ENCODE measurements around the gene SGK1.
"Not testable (repeated sequence)": the region's sequence is repeated elsewhere in the genome, so short reads cannot be mapped to it uniquely, and the experiment has no call there.

Gene SGK1

GRCh38 chr6:134249759-134250602 lies 67.9 kb downstream of the SGK1 start:
- no peak for DNase-seq

GRCh38 chr6:134249239-134249758 lies 68.6 kb downstream of the SGK1 start:
- DNase-seq = no peak

DNA sequence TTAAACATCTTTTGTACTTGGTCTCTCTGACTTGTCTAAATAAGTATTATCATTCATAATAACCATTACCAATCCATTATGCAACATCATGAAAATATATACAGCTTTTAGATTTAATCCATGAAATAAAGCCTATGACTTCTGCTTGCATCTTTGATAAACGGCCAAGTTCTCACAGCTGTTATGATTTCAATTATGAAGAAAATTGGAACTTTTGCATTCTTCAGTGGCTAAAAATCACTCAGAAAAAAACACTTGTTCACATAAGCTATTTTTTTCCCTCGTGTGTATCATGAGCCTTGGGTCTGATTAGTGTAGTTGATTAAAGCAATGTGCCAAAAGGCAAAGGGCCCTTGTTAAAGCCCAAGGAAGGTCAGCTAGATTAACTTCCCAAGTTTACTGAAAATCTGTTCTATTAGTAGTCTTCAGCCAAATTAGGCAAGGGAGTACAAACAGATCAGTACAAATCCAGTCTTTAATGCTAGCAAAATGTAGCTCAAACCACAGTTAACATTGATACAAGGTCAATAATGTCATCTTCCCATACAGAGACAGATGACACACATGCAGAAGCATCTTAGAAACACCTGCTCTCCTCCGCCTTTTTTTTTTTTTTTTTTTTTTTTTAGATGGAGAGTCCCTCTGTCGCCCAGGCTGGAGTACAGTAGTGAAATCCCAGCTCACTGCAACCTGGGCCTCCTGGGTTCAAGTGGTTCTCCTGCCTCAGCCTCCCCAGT lies 69.9 kb downstream of the SGK1 start:
- no peak for DNase-seq

DNA sequence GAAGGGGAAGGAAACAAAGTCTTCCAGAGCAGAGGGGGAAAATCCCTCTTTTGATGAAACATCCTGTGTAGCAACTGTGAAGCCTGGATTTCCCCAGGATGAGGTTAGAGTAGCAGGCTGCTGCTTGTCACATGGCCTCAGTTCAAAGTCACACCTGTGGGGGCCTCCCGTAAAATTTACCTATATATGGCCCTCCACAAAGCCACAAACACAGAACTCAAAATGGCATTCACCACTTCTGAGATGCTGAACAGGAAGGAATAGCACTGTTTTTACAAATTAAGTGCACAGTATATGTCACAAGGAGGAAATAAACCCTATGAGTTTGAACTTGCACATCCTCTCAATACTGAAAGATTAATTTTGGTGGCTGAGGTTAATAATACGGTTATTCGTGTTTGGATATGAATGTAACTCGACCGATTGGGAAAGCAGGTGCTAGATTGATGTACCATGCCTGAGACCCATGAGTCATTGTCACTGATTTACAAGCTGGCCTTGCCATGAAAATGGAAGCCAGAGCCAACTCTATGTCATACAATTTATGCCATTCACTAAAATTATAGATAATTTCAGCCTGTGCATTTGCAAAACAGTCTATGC lies 70.6 kb downstream of the SGK1 start:
- DNase-seq = no peak

DNA sequence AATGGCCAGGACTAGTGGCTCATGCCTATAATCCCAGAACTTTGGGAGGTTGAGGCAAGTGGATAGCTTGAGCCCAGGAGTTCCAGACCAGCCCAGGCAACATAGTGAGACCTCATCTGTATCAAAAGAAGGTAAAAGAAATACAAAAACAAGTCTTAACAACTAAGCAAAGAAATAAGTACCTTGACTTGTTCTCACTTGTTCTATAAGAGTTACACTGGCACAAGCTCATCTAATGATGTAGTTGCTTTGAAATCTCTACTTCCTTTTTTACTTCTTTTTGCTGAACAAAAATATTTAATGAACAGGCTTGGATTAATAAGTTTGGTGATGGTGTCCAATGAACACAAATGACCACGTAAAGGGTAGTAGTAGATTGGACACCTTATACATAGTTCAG lies 72.2 kb downstream of the SGK1 start:
- no peak for DNase-seq

- DNase-seq = no peak
Observed at GRCh38 chr6:134245041-134245440, 72.9 kb downstream of the SGK1 start.

GRCh38 chr6:134240665-134241431 lies 77.1 kb downstream of the SGK1 start:
- no peak for DNase-seq

GRCh38 chr6:134238960-134239795 lies 78.7 kb downstream of the SGK1 start:
- DNase-seq = no peak

DNA sequence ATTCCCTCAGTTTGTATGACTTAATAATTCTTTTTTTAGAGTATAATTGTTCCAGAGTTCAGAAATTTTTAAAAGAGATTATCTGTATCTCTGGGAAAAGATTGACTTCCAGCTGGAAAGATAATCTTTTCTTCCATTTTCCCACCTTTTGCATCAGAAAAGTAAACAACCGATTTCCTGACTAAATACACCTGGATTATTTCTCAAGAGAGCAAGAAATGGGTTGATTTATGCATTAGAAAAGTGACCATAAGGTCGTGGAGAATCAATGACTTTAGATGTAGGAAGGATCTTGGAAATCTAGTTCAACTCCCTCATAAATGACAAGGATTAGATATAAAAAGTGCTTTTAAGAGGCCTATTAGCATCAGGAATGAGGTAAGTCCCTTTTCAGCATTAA lies 79.9 kb downstream of the SGK1 start:
- no peak for DNase-seq

DNA sequence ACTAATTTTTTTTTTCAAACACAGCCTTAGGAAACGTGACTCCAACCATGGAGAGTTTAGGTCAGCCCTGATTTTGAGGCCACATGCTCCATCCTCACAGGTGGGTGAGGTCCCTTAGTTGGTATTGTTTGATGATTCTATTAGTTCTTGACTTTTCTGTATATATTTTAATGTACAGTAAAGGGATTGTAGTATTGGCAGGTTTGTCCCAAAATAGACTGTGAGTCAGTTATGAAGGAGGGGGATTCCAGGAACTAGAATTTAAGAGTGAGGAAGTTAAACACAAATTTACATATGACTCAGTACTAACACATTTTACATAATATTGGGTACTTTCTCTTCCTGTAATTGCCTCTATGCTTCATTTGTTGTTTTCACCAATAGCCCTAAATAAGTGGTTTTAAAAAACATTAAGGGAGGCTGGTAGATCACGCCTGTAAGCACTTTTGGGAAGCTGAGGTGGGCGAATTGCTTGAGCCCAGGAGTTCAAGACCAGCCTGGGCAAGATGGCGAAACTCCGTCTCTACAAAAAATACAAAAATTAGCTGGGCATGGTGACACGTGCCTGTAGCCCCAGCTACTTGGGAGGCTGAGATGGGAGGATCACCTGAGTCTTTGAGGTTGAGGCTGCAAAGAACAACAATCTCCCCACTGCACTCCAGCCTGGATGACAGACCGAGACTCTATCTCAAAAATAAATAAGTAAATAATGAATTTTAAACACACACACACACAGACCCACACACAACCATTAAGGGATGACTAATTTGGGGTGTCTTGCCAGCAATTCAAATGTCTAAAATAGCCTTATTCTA lies 81.8 kb downstream of the SGK1 start:
- DNase-seq = no peak

- not testable (repeated sequence) for DNase-seq
Observed at GRCh38 chr6:134235334-134235733, 82.6 kb downstream of the SGK1 start.

DNA sequence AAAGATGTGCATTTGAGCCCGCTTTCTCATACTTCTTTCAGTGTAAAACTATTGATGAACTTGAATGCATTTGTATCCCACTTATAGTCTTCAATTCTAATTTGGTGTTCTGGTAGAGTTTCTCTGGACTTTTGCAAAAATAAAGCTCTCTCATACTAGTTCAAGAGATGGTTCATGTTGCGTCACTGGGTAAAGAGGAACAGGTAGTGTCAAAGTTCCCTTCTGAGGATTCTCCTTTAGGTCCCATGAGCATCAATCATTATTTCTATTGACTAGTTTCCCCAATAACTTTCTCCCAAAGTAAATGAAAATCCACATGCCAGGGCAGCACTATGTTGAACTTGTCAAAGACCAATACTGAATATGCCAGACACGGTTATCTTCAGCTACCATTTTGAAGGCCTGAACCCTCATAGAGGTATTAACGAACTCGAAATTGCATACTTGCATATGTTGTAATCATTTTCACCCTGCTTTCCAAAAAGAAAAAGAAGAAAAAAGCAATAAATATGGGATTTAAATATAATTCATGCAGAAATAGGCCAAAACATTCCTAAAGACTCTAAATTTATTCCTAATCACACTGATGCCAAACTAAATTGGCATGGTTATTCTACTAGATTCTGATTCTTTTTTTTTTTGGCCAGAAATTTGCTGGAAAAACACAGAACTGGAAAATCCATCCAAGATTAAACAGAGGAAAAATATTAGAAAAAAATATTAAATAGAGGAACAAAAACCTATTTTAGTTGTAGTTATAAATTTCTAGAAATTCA lies 84.5 kb downstream of the SGK1 start:
- no peak for DNase-seq

- DNase-seq = no peak
Observed at GRCh38 chr6:134230940-134231339, 87.0 kb downstream of the SGK1 start.

DNA sequence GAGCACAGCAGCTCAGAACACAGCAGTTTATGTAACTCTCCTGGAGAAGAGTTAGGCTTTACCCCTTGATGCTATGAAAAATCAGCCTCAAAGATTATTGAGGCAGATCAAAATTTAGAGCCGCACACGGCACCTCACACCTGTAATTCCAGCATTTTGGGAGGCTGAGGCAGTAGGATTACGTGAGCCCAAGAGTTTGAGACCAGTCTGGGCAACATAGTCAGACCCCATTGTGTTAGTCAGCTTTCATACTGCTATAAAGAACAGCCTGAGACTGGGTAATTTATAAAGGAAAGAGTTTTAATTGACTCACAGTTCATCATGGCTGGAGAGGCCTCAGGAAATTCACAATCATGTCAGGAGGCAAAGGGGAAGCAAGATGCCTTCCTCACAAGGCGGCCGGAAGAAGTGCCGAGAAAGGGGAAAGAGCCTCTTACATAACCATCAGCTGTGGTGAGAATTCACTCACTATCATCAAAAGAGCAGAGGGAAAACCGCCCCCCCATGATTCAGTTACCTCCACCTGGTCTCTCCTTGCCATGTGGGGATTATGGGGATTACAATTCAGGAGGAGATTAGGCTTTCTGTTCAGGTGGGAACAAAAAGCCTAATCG lies 87.7 kb downstream of the SGK1 start:
- no peak for DNase-seq

DNA sequence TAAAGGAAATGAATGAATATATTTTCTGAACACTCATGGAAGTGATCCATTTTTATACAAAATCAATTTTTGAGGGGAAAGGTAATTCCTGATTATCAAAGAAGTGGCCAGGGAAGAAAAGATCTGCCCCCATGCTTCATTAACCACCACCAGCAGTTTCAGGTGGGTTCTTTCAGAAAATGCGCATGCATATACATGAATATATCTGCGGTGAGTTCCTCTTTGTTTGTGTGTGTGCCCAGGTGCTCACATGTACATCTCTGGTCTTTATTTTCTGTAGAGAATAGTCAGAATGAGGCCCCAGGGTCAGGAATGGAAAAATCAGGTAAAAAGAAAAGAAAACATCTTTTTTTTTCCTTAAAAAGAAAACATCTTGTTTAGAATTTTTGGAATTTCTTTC lies 88.4 kb downstream of the SGK1 start:
- DNase-seq = no peak

DNA sequence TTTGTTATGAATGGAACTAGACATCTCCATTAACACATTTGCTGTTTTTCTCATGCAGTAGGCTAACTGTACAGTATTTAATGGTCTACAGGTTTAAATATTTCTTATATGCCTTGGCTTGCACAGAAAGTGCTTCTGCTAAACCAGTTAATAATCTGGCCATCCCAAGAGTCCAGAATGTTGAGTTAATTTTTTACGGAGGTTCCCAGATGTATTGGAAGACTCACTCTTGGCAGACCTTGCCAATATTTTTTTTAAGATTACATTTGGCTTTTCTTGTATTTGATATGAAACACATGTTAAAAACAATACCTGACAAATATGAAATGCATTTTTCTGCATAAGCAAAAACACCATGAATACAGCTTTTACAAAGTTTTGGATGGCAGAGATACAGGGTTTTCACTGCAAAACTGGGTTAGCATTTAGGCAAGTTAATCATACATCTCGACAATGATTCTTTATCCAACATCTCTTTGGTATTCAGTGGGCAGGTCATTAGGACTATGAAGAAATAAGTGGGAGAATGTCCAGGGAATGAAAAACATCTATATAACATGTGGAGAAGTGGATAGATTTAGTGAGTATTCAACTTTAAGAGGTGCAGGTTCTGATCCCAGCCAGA lies 94.0 kb downstream of the SGK1 start:
- DNase-seq = no peak

DNA sequence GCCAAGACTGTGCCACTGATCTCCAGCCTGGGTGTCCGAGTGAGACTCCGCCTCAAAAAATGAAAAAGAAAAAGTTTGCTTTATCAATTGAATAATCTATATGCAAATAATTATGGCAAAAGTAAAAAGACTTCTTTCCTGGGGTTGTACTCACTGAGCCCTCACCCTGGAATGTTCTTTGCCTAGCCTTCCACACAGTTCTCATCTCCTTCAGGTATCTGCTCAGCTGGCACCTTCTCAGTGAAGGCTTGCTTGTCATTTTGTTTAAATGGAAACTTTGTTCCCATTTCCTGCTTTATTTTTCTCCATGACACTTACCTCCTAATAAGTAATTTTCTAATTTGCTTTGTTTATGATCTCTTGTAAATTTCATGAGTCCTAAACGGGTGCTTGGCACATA lies 96.7 kb downstream of the SGK1 start:
- DNase-seq = no peak

GRCh38 chr6:134217798-134218140 lies 100.1 kb downstream of the SGK1 start:
- DNase-seq = no peak

GRCh38 chr6:134217105-134217797 lies 100.7 kb downstream of the SGK1 start:
- no peak for DNase-seq

Data from GOT3 (cell line).